Neural cell (in vitro differentiated cells): Measurements from ENCODE around the gene PDE3B. TPM values are rescaled to one million over a fixed set of nuclear protein-coding genes. Genes with fewer than 3 reads are reported as not detected.

Source experiments
- H2AFZ ChIP-seq: fragments of 200-600, 300-800 bp; sonication (generic), shearing (Covaris generic); 2 replicates; pipeline ENCODE4 v1.6.0; 2014; ENCODE audit warnings: low read depth, mild to moderate bottlenecking, antibody characterized with exemption, low read length, moderate library complexity
- H3F3A ChIP-seq: fragments of 200-600 bp; shearing (Covaris generic); 2 replicates; pipeline ENCODE4 v1.6.1; 2016; ENCODE audit warnings: mild to moderate bottlenecking, moderate library complexity, mixed read lengths, antibody characterized with exemption, low read length; ENCODE audit not compliant: insufficient read depth, poor library complexity, severe bottlenecking
- H3K27ac ChIP-seq: fragments of 200-600, 300-800 bp; sonication (generic), shearing (Covaris generic); 2 replicates; pipeline ENCODE4 v1.5.1; 2014; ENCODE audit warnings: mild to moderate bottlenecking, low read length, moderate library complexity
- H3K27me3 ChIP-seq: fragments of 300-800, 200-600 bp; sonication (generic), shearing (Covaris generic); 2 replicates; pipeline ENCODE4 v1.6.0; 2014; ENCODE audit warnings: mild to moderate bottlenecking, low read depth, low read length, moderate library complexity; ENCODE audit not compliant: insufficient read depth
- H3K36me3 ChIP-seq: fragments of 300-800, 200-600 bp; sonication (generic), shearing (Covaris generic); 2 replicates; pipeline ENCODE4 v1.5.1; 2014; ENCODE audit warnings: mild to moderate bottlenecking, antibody characterized with exemption, low read length, moderate library complexity; ENCODE audit not compliant: insufficient read depth
- H3K4me2 ChIP-seq: fragments of 300-800, 200-600 bp; sonication (generic), shearing (Covaris generic); 2 replicates; pipeline ENCODE4 v1.6.0; 2014; ENCODE audit warnings: mild to moderate bottlenecking, low read length
- H3K4me3 ChIP-seq: fragments of 300-800, 200-600 bp; sonication (generic), shearing (Covaris generic); 2 replicates; pipeline ENCODE4 v1.5.1; 2014; ENCODE audit warnings: mild to moderate bottlenecking, low read length, moderate library complexity
- H3K79me2 ChIP-seq: fragments of 200-600 bp; shearing (Covaris generic); replicated peaks from 2 replicates; pipeline ENCODE4 v1.6.0; 2014; ENCODE audit warnings: mild to moderate bottlenecking, low read length, moderate library complexity; ENCODE audit not compliant: insufficient read depth
- H3K9ac ChIP-seq: fragments of 300-800, 200-600 bp; sonication (generic), shearing (Covaris generic); 2 replicates; pipeline ENCODE4 v1.6.1; 2016; ENCODE audit warnings: mild to moderate bottlenecking, low read length, mixed read lengths
- H3K9me2 ChIP-seq: fragments of 200-600 bp; shearing (Covaris generic); 2 replicates; pipeline ENCODE4 v1.6.1; 2016; ENCODE audit warnings: mild to moderate bottlenecking, low read length, mixed read lengths; ENCODE audit not compliant: insufficient read depth
- H3K9me3 ChIP-seq: fragments of 200-600, 300-800 bp; sonication (generic), shearing (Covaris generic); 2 replicates; pipeline ENCODE4 v1.6.1; 2016; ENCODE audit warnings: mild to moderate bottlenecking, mixed run types, low read length, moderate library complexity, mixed read lengths
- H4K20me1 ChIP-seq: fragments of 200-600 bp; shearing (Covaris generic); 2 replicates; pipeline ENCODE4 v1.6.1; 2016; ENCODE audit warnings: mild to moderate bottlenecking, mixed run types; ENCODE audit not compliant: insufficient read depth
- CTCF ChIP-seq: fragments of 450-650 bp; IDR thresholded peaks from 2 replicates; pipeline ENCODE4 v1.5.1; 2014; ENCODE audit warnings: antibody characterized with exemption, mild to moderate bottlenecking, moderate library complexity; ENCODE audit not compliant: poor library complexity, severe bottlenecking
- EP300 ChIP-seq: fragments of 450-650 bp; conservative IDR thresholded peaks from 2 replicates; pipeline ENCODE4 v1.6.1; 2014; ENCODE audit warnings: antibody characterized with exemption, mild to moderate bottlenecking, moderate library complexity; ENCODE audit not compliant: poor library complexity, severe bottlenecking
- EZH2 ChIP-seq: fragments of 200-600, 300-800 bp; shearing (Covaris generic), sonication (generic); IDR thresholded peaks from 2 replicates; pipeline ENCODE4 v1.6.1; 2014; ENCODE audit warnings: antibody characterized with exemption, low read length, borderline replicate concordance, mild to moderate bottlenecking; ENCODE audit not compliant: insufficient read depth, poor library complexity, severe bottlenecking
- MXI1 ChIP-seq: fragments of 450-650 bp; conservative IDR thresholded peaks from 2 replicates; pipeline ENCODE4 v1.6.1; 2014; ENCODE audit warnings: antibody characterized with exemption, mild to moderate bottlenecking; ENCODE audit not compliant: poor library complexity, severe bottlenecking
- POLR2AphosphoS5 ChIP-seq: IDR thresholded peaks from 2 replicates; pipeline ENCODE4 v1.6.1; 2012
- RAD21 ChIP-seq: fragments of 450-650 bp; conservative IDR thresholded peaks from 2 replicates; pipeline ENCODE4 v1.6.1; 2014; ENCODE audit warnings: antibody characterized with exemption, mild to moderate bottlenecking, moderate library complexity
- REST ChIP-seq: IDR thresholded peaks from 2 replicates; pipeline ENCODE4 v1.6.1; 2012; ENCODE audit warnings: borderline replicate concordance
- SMC3 ChIP-seq: fragments of 450-650 bp; conservative IDR thresholded peaks from 2 replicates; pipeline ENCODE4 v1.6.1; 2014; ENCODE audit warnings: antibody characterized with exemption, mild to moderate bottlenecking, moderate library complexity; ENCODE audit not compliant: poor library complexity
- TAF1 ChIP-seq: IDR thresholded peaks from 2 replicates; pipeline ENCODE4 v1.6.1; 2012; ENCODE audit warnings: low read depth
- polyA plus RNA-seq: library from polyadenylated mRNA; depleted of rRNA; stranded (reverse); fragments of >200 nt; gene quantifications from 2 replicates; pipeline ENCODE4 v1.2.3, GENCODE V29; 2014

The PDE3B gene
- polyA plus RNA-seq, 1 donor from 2014 or later, result 13.8 TPM

- TF ChIP-seq TAF1, result no peak
- TF ChIP-seq POLR2AphosphoS5, result no peak
- TF ChIP-seq RAD21, result no peak
- TF ChIP-seq SMC3, result no peak
- no peak for TF ChIP-seq EZH2
- no peak for TF ChIP-seq REST
- TF ChIP-seq CTCF, result no peak
- no peak for TF ChIP-seq EP300
- TF ChIP-seq MXI1, result no peak
- H3K27ac ChIP-seq, result no peak overlapping the region
Measured at GRCh38 chr11:14609902-14610301, 33.7 kb upstream of the PDE3B start.

GRCh38 chr11:14611939-14612338 lies 31.7 kb upstream of the PDE3B start:
- no peaks in the 10 kb centered on the region for H3K9me2 ChIP-seq
- no peak overlapping the region for H3K9ac ChIP-seq
- H4K20me1 ChIP-seq, result no peaks in the 10 kb centered on the region
- H3K27ac ChIP-seq, result no peak overlapping the region
- H3K79me2 ChIP-seq, result no peaks in the 10 kb centered on the region
- no peak overlapping the region for H2AFZ ChIP-seq
- no peak overlapping the region for H3K4me2 ChIP-seq
- no peaks in the 10 kb centered on the region for H3F3A ChIP-seq
- H3K9me3 ChIP-seq, result no peaks in the 10 kb centered on the region
- no peaks in the 10 kb centered on the region for H3K27me3 ChIP-seq
- H3K4me3 ChIP-seq, result no peak overlapping the region
- TF ChIP-seq EP300, result no peak
- TF ChIP-seq MXI1, result no peak
- no peak for TF ChIP-seq TAF1
- TF ChIP-seq REST, result no peak
- TF ChIP-seq SMC3, result no peak
- H3K36me3 ChIP-seq, result no peaks in the 10 kb centered on the region

More at GRCh38 chr11:14609902-14610301, 33.7 kb upstream of the PDE3B start:
- no peaks in the 10 kb centered on the region for H3K79me2 ChIP-seq
- no peak overlapping the region for H3K4me3 ChIP-seq
- no peak overlapping the region for H2AFZ ChIP-seq
- no peaks in the 10 kb centered on the region for H3K27me3 ChIP-seq
- H3K9me3 ChIP-seq, result no peaks in the 10 kb centered on the region
- H3F3A ChIP-seq, result no peaks in the 10 kb centered on the region
- H3K4me2 ChIP-seq, result no peak overlapping the region
- no peaks in the 10 kb centered on the region for H4K20me1 ChIP-seq
- H3K9ac ChIP-seq, result no peak overlapping the region
- H3K9me2 ChIP-seq, result no peaks in the 10 kb centered on the region
- no peaks in the 10 kb centered on the region for H3K36me3 ChIP-seq
